Cerebellar nuclear complex (tissue), 1 donor: ENCODE results near the gene LOXL4.

Source experiments
- DNase-seq, 2 experiments: peaks; one replicate each; lab custom pipeline; 2025; lab: John Stamatoyannopoulos, UW

Gene LOXL4

DNA sequence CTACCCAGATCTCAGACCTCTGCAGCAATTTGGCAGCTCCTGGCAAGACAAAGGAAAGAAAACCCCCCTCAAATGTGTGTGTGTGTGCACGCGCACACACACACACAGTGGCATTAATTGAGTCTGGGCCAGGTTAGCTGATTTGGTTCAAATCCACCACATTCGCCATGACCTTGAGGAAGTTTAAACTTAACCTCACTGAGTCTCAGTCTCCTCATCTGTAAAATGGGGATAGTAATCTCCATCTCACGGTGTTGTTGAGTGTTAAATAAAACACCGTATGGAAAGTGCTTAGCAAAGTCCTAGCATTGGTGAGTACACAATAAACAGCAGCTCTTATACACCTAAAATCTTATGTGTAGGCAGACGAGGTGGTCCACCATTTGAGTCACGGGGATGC is 4.9 kb downstream of the LOXL4 start:
- DNase-seq, result no peak

- no peak for DNase-seq
Observed at GRCh38 chr10:98262571-98262970, 5.4 kb downstream of the LOXL4 start.

DNA sequence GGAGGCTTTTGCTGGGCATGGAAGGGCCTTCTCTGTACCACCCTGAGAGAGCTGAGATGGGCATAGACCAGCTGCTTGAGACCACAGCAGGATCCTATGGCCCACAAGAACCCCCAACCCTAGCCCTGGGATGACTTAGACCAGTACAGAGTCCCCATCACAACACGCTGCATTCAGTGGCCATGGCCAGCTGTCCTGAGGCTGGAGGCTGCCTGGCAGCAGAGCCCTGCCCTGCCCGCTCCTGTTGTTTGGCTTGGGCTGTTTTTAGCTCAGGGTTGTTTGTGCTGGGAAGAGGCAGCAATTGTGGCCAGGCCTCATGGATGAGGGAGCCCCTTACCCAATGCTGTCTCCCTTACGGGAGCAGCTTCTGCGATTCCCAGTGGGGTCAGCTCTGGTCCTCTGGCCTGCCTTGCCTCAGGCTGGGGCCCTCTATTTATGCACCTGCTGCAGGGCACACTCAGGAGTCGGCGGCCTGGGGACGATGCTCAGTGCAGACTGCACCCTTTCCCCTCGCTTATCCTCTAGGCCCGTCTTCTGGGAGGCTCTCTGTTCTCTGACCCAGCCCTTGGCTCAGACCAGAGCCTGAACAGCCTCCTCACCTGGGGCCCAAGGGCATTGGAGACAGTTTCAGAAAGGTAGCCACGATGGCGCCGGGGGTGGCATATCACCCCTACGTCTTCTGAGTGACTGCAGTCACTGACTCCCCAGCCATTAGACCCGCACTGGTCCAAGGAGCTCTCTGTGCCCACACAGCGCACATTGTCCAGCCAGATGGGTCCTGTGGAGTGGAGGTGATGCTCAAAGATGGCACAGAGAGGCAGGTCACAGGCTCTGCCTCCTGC is 6.3 kb downstream of the LOXL4 start:
- DNase-seq, result no peak

GRCh38 chr10:98260752-98261151 is 7.2 kb downstream of the LOXL4 start:
- DNase-seq, result no peak

DNA sequence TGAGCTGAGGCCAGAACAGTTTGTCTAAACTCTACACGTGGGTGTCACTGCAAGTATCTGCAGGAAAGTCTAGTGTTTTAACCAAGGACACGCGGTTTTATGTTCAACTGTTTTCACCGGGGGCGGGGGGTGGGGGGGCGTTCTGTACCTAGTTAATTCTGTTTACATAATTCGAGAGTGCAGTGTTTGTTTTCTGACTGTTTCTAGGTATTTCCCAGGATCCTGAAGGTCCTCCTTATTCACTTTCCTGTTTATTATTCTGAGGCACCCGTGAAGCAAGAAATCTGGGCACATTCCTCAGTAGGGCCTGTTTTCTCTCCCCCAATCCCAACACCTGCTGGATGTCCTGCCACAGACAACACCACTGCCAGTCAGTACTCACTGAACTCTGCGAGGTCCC is 7.6 kb downstream of the LOXL4 start:
- DNase-seq, result no peak

- DNase-seq, result no peak
Observed at GRCh38 chr10:98259606-98260315, 8.2 kb downstream of the LOXL4 start.

GRCh38 chr10:98258683-98259454 is 9.1 kb downstream of the LOXL4 start:
- no peak for DNase-seq

DNA sequence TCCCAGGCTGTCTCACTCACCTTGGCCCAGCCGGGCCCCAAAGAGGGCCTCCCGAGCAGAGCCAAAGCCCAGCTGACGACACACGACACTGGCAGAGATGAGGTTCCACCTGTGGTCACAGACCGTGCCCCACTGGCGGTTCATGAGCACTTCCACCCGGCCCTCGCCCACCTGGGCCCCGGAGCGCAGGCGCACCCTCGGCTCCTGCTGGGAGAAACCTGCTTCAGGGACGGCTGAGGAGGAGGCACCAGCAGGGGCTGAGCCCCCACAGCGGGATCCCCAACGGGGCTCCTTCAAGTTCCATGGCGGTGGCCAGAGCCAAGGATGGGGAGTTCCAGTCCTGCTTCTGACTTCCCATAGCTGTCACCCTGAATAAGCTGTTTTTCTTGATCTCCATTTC is 10.0 kb downstream of the LOXL4 start:
- no peak for DNase-seq

DNA sequence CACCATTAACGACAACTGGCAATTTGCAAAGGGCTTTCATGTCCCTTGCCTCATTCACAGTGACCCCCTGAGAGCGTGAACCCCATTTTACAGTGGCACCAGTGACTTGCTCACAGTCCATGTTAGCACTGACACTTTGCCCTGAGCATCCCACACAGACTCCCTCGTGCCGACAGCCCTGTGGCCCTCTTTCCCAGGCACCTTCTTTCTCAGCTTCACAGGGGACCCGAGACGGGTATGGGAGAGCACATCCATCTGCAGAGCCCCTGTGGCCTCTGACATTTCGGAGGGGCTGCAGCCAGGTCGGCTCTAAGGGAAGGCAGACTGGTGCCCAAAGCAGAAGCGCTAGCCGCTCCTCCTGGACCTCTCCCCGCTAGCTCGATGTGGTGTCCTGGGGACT is 10.8 kb downstream of the LOXL4 start:
- no peak for DNase-seq

DNA sequence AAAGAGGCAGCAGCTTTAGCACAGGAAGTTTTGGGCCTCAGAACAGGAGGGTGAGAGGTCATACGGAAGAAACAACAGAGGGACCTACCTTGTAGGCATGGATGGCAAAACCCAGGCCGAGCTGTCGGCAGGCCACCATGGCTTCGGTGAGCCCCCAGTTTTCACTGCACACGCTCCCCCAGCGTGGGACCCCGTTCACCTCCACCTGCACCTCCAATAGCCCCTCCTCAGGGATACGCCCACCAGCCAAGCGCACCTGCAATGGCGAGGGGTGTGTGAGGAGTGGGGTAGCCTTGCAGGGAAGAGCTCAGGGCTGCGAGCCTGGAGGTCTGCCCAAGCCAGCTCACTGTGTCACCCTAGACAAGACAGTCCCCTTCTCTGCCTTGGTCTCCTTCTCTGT is 11.3 kb downstream of the LOXL4 start:
- DNase-seq, result no peak

DNA sequence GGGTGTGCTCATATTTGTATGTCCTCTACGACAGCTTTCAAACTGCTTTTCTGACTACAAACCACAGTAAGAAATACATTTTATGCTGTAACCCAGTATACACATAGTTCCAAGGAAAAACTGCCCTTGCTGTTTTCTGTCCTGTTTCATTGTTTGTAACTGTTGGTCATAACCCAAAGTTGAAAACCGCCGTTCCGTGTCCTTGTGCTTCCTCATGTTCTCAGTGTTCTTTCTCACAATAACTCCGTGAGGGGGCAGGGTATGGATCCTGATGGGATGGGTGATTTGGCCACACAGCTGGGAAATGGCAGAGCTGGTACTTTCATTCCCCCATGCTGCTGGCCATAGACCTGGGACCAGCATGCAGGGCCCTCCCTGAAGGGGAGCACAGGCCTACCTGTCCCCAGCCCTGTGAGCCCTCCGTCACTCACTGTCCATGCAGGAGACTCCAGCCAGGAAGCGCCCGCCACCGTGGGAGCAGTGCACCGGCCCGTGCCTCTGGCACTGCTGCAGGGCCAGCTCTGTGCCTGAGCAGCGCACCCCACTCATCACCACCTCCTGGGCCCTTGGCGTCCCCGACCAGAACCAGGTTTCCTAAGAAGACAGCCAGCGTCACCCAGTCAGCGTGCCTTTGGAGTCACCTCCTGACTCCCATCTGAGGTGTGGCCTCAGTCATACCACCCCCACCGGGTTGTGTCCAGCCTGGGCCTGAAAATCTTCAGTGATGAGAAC is 12.7 kb downstream of the LOXL4 start:
- no peak for DNase-seq

DNA sequence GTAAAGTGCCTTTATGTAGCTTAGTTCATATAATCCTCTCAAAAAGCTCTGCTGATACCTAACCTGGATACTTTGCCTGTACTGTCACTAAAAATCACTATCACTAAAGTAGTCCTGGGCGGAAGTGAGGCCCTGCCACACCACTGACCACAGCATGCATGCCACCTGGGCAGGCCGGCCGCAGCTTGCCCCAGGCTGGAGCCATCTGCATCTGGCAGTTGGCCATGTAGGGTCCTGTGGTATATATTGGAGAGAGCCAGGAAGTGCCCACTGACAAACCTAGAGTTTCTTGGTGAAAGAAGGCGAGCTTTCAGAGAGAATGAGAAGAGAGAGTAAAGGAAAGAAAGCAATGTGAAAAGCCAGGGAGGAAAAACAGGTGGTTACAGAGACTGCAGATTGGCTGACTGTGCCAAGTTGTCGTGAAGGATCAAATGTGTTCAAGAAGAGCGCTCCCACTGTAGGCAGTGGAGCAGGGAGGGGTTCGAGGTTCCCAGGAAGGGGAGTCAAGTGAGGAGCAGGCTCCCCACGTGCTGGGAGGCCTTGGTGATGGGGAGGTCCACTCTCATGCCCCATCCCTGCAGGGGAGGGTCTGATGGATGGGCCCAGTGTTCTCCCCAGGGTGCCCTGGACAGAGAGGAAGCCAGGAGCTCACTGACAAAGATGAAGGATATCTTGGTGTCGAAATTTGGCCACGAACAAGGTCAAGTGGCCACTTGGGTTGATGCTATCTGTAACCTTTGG is 13.6 kb downstream of the LOXL4 start:
- DNase-seq, result no peak

GRCh38 chr10:98253499-98253898 is 14.5 kb downstream of the LOXL4 start:
- DNase-seq, result no peak

- no peak for DNase-seq
Observed at GRCh38 chr10:98252464-98252863, 15.5 kb downstream of the LOXL4 start.

DNA sequence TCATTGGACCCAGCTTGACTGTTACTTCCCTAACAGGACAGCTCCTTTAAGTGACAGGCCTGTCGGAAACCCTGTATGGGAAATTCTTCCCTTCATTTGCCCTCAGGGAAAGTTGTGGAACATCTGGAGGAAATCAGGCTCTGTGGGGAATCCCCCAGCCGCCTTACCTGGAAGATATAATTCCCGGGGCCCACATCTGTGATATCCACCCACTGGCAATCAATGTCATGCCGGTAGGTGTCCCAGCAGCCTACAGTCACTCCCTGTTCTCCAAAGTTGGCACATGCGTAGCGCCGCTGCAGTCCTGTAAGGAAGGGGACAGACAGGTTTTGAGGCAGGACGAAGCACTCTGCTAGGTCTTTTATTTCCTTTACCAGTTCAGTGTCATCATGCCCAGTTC is 16.6 kb downstream of the LOXL4 start:
- DNase-seq, result no peak

GRCh38 chr10:98249134-98249533 is 18.9 kb downstream of the LOXL4 start:
- DNase-seq, result no peak

DNA sequence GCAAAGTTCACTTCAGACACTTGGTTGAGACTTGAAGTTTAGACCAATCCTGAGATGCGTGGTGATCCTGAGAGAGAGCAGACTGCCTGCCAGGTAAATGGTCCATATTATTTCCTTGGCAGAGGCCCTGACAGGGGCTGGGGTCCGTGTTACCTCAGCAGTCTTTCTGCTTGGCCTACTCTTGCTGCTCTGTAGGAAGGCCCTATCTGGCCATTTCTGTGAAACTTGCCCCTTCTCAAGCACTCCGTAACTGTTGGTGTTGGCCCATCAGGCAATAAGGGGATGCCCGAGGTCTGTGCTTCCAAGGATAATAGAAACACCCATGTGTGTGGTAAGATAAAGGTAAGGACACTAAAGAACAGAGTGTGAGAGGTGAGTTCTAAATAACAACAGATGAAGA is 20.0 kb downstream of the LOXL4 start:
- no peak for DNase-seq

- no peak for DNase-seq
Observed at GRCh38 chr10:98246911-98247805, 20.8 kb downstream of the LOXL4 start.

GRCh38 chr10:98244586-98244985 is 23.4 kb downstream of the LOXL4 start:
- no peak for DNase-seq

DNA sequence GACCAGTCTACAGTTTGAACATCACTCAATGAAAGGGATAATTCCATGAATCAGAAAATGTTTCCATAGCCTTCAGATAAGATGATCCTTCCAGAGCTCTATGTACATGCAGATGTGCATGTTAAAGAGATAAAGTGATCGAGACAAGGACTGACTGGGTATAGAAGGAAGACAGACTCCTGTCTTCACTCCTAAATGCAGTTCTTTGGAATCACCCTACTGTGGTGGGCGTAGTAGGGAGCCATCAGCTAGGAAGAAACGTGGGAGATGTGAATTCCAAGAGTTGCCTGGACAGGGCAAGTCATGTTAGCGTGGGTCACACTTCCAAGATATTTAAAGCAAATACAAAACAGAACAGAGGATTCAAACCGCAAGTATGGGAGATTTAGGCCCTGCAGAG is 23.9 kb downstream of the LOXL4 start:
- no peak for DNase-seq
